Measurements from ENCODE around the gene SLC9A1.
A peak's percentile ranks its signal among the peaks of the same experiment; 100 is the strongest.

The SLC9A1 gene

GRCh38 chr1:27137544-27138075 lies 17.3 kb downstream of the SLC9A1 start:
- H3K27ac ChIP-seq (ENCODE audit: low read depth, low read length): no peak overlapping the region
- no peak overlapping the region for H3K23ac ChIP-seq (ENCODE audit: low read length)
- H2AK5ac ChIP-seq (ENCODE audit: low read length): no peak overlapping the region
- peaks cover 10% of the 10 kb centered on the region for H3K4me1 ChIP-seq (ENCODE audit: control insufficient read depth, low read depth, low read length)
- H2BK15ac ChIP-seq (replicated peaks; ENCODE audit: low read depth): no peak overlapping the region
- no peak overlapping the region for H3K4me3 ChIP-seq (ENCODE audit: low read length)
- no peak for DNase-seq
- H4K5ac ChIP-seq (ENCODE audit: low read length): no peak overlapping the region
- WGBS (ENCODE audit: extremely low coverage, insufficient coverage, low lambda C conversion rate): no CpG with 5 or more reads among the region's 11 CpGs
- peak overlapping the region; percentile 25 for H3K56ac ChIP-seq (ENCODE audit: low read length)
- no peak overlapping the region for H2BK5ac ChIP-seq (ENCODE audit: low read length)
- no peak overlapping the region for H3K4ac ChIP-seq (ENCODE audit: low read depth, low read length)
- H2BK120ac ChIP-seq (ENCODE audit: low read depth, low read length): no peak overlapping the region
- H3K27me3 ChIP-seq (ENCODE audit: insufficient read depth, low read length, poor library complexity): no peaks in the 10 kb centered on the region
- H3K4me2 ChIP-seq (ENCODE audit: low read length): no peak overlapping the region
- H3K79me2 ChIP-seq (ENCODE audit: control insufficient read depth, insufficient read depth, low read length): peaks cover 5% of the 10 kb centered on the region
- H3K36me3 ChIP-seq (ENCODE audit: control insufficient read depth, insufficient read depth, low read length): no peaks in the 10 kb centered on the region
- H3K79me1 ChIP-seq (ENCODE audit: low read length): peaks cover 24% of the 10 kb centered on the region
- H3K9ac ChIP-seq (ENCODE audit: low read length): peak overlapping the region; percentile 27
- no peak overlapping the region for H3K18ac ChIP-seq (ENCODE audit: low read length)
- H4K8ac ChIP-seq (ENCODE audit: low read depth, low read length): no peak overlapping the region

DNA sequence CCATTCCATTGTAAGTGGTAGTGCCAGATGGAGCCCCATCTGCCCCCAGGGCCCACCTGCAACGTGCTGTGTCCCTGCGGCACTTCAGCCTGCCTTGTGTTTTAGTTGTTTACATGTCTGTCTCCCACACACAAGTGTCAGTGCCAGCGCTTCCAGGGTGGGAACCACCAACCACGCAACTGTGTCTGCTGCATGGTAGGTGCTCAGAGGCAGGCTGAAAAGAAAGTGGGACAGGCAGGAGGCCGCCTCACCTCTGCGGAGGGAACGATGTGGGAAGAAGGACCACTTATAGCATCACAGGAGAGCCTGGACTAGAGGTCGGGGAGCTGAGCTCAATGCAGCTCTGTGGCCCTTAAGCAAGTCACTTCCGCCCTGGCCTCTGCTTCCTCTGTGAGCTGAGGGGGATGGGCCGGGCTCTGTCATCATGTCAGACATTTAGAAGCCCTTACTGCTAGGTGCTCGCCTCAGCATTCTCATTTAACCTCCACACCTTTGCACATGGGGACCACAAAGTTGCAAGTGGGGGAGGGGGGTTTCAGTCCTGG lies 17.9 kb downstream of the SLC9A1 start:
- WGBS (ENCODE audit: extremely low coverage, insufficient coverage, low lambda C conversion rate): no CpG with 5 or more reads among the region's 11 CpGs
- Histone ChIP-seq H4K8ac (ENCODE audit: low read depth, low read length) (no peak overlapping the region), H3K4ac (ENCODE audit: low read depth, low read length) (no peak overlapping the region), H3K79me1 (ENCODE audit: low read length) (peaks cover 24% of the 10 kb centered on the region), H3K4me2 (ENCODE audit: low read length) (no peak overlapping the region), H2BK15ac (replicated peaks; ENCODE audit: low read depth) (no peak overlapping the region), H3K23ac (ENCODE audit: low read length) (no peak overlapping the region), H3K27ac (ENCODE audit: low read depth, low read length) (no peak overlapping the region), H3K56ac (ENCODE audit: low read length) (peak overlapping the region; percentile 25), H3K79me2 (ENCODE audit: control insufficient read depth, insufficient read depth, low read length) (peaks cover 5% of the 10 kb centered on the region), H2BK5ac (ENCODE audit: low read length) (no peak overlapping the region), H4K5ac (ENCODE audit: low read length) (no peak overlapping the region), H3K9ac (ENCODE audit: low read length) (no peak overlapping the region), H3K27me3 (ENCODE audit: insufficient read depth, low read length, poor library complexity) (no peaks in the 10 kb centered on the region), H2BK120ac (ENCODE audit: low read depth, low read length) (no peak overlapping the region), H2AK5ac (ENCODE audit: low read length) (no peak overlapping the region), H3K4me1 (ENCODE audit: control insufficient read depth, low read depth, low read length) (peaks cover 10% of the 10 kb centered on the region), H3K36me3 (ENCODE audit: control insufficient read depth, insufficient read depth, low read length) (no peaks in the 10 kb centered on the region), H3K4me3 (ENCODE audit: low read length) (no peak overlapping the region), H3K18ac (ENCODE audit: low read length) (no peak overlapping the region)
- peak; percentile 57 for DNase-seq

DNA sequence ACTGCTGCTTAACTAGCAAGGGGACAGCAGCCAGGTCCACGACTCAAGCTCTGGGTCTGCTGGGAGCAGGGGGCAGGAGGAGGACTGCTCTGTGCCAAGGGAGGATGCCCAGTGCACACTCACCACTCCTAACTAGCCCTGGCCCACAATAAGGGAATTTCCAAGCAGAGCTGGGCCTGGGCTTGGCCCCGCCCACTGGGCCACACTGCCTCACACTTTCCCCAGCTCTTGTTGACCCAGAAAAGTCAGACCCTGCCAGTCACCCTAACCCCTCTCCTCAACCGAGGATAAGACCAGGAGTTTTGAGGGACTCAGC lies 18.7 kb downstream of the SLC9A1 start:
- no peaks in the 10 kb centered on the region for H3K36me3 ChIP-seq (ENCODE audit: control insufficient read depth, insufficient read depth, low read length)

DNA sequence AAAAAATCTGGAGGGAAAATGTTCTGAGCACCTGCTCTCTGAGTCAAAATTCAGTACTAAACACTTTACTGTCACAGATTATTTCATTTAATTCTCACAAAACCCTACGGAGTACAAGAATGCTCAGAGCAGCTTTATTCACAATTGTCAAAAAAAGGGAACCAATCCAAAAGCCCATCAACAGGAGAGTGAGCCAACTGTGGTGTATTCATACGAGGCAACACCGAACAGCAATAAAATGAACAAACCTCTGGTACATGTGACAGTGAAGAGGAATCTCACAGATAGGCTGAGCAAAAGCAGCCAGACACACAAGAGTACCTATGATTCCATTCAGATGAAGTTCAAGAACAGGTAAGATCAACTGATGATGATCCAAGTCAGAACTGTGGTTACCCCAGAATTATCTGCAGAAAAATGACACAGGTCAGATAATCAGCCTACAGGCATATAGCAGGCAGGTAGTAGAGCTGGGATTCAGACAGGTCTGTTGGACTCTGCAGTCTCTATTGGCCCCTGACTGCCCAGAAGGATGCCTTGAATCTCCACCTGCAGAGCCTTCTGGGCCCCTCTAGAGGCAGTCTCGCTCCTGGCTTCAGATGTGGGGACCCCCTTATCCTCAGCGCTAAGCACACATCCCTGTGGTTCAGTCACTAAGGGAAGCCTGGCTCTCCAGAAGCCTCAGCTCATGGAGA lies 19.2 kb downstream of the SLC9A1 start:
- Histone ChIP-seq H3K23ac (ENCODE audit: low read length) (no peak overlapping the region), H3K27ac (ENCODE audit: low read depth, low read length) (no peak overlapping the region), H3K4me1 (ENCODE audit: control insufficient read depth, low read depth, low read length) (peaks cover 8% of the 10 kb centered on the region), H3K9ac (ENCODE audit: low read length) (no peak overlapping the region), H3K79me2 (ENCODE audit: control insufficient read depth, insufficient read depth, low read length) (peaks cover 5% of the 10 kb centered on the region), H3K36me3 (ENCODE audit: control insufficient read depth, insufficient read depth, low read length) (no peaks in the 10 kb centered on the region), H3K27me3 (ENCODE audit: insufficient read depth, low read length, poor library complexity) (no peaks in the 10 kb centered on the region), H3K4ac (ENCODE audit: low read depth, low read length) (no peak overlapping the region), H4K8ac (ENCODE audit: low read depth, low read length) (no peak overlapping the region), H3K4me2 (ENCODE audit: low read length) (no peak overlapping the region), H3K79me1 (ENCODE audit: low read length) (peaks cover 17% of the 10 kb centered on the region), H3K56ac (ENCODE audit: low read length) (no peak overlapping the region), H2BK120ac (ENCODE audit: low read depth, low read length) (no peak overlapping the region), H4K5ac (ENCODE audit: low read length) (no peak overlapping the region), H3K4me3 (ENCODE audit: low read length) (no peak overlapping the region), H3K18ac (ENCODE audit: low read length) (no peak overlapping the region), H2BK15ac (replicated peaks; ENCODE audit: low read depth) (no peak overlapping the region), H2AK5ac (ENCODE audit: low read length) (no peak overlapping the region), H2BK5ac (ENCODE audit: low read length) (no peak overlapping the region)
- WGBS (ENCODE audit: extremely low coverage, insufficient coverage, low lambda C conversion rate): no CpG with 5 or more reads among the region's 5 CpGs
- DNase-seq: no peak

More for the DNA sequence above, 18.7 kb downstream of the SLC9A1 start:
- H3K9ac ChIP-seq (ENCODE audit: low read length): no peak overlapping the region
- H2BK5ac ChIP-seq (ENCODE audit: low read length): no peak overlapping the region
- no CpG with 5 or more reads among the region's 3 CpGs for WGBS (ENCODE audit: extremely low coverage, insufficient coverage, low lambda C conversion rate)
- no peak overlapping the region for H2BK15ac ChIP-seq (replicated peaks; ENCODE audit: low read depth)
- no peak overlapping the region for H3K18ac ChIP-seq (ENCODE audit: low read length)
- no peak overlapping the region for H2BK120ac ChIP-seq (ENCODE audit: low read depth, low read length)
- no peak overlapping the region for H2AK5ac ChIP-seq (ENCODE audit: low read length)
- peaks cover 19% of the 10 kb centered on the region for H3K79me1 ChIP-seq (ENCODE audit: low read length)
- no peak overlapping the region for H4K8ac ChIP-seq (ENCODE audit: low read depth, low read length)
- no peak overlapping the region for H3K4me3 ChIP-seq (ENCODE audit: low read length)
- peaks cover 8% of the 10 kb centered on the region for H3K4me1 ChIP-seq (ENCODE audit: control insufficient read depth, low read depth, low read length)
- no peak overlapping the region for H3K4me2 ChIP-seq (ENCODE audit: low read length)
- no peaks in the 10 kb centered on the region for H3K27me3 ChIP-seq (ENCODE audit: insufficient read depth, low read length, poor library complexity)
- H3K79me2 ChIP-seq (ENCODE audit: control insufficient read depth, insufficient read depth, low read length): peaks cover 5% of the 10 kb centered on the region
- H4K5ac ChIP-seq (ENCODE audit: low read length): no peak overlapping the region
- no peak overlapping the region for H3K23ac ChIP-seq (ENCODE audit: low read length)
- no peak overlapping the region for H3K27ac ChIP-seq (ENCODE audit: low read depth, low read length)
- no peak overlapping the region for H3K4ac ChIP-seq (ENCODE audit: low read depth, low read length)
- H3K56ac ChIP-seq (ENCODE audit: low read length): no peak overlapping the region
- DNase-seq: no peak

DNA sequence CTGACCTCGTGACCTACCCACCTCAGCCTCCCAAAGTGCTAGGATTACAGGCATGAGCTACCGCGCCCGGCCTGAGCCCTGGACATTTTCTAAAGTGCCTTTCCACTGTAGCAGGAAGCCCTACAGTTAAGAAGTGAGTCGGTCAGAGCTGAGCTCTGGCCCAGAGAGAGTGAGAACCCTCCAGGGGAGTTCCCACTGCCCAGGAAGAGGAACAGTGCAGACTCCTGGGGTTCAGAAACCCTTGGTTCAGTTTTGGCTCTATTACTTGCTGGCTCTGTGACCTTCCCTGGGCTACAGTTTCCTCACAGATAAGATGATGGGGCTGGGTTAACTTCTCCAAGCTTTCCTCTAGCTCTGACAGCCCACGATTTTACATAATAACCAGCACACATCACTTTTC lies 20.9 kb downstream of the SLC9A1 start:
- no peak for DNase-seq
- no peak overlapping the region for H3K27ac ChIP-seq (ENCODE audit: low read depth, low read length)
- H3K23ac ChIP-seq (ENCODE audit: low read length): no peak overlapping the region
- H3K79me1 ChIP-seq (ENCODE audit: low read length): peaks cover 11% of the 10 kb centered on the region
- H4K5ac ChIP-seq (ENCODE audit: low read length): no peak overlapping the region
- WGBS (ENCODE audit: extremely low coverage, insufficient coverage, low lambda C conversion rate): no CpG with 5 or more reads among the region's 6 CpGs
- H3K4ac ChIP-seq (ENCODE audit: low read depth, low read length): no peak overlapping the region
- H3K36me3 ChIP-seq (ENCODE audit: control insufficient read depth, insufficient read depth, low read length): no peaks in the 10 kb centered on the region
- H3K4me1 ChIP-seq (ENCODE audit: control insufficient read depth, low read depth, low read length): peaks cover 8% of the 10 kb centered on the region
- peaks cover 2% of the 10 kb centered on the region for H3K79me2 ChIP-seq (ENCODE audit: control insufficient read depth, insufficient read depth, low read length)
- H4K8ac ChIP-seq (ENCODE audit: low read depth, low read length): no peak overlapping the region
- H3K56ac ChIP-seq (ENCODE audit: low read length): no peak overlapping the region
- no peak overlapping the region for H3K9ac ChIP-seq (ENCODE audit: low read length)
- H3K4me3 ChIP-seq (ENCODE audit: low read length): no peak overlapping the region
- H3K18ac ChIP-seq (ENCODE audit: low read length): no peak overlapping the region
- H3K4me2 ChIP-seq (ENCODE audit: low read length): no peak overlapping the region
- no peak overlapping the region for H2BK120ac ChIP-seq (ENCODE audit: low read depth, low read length)
- no peaks in the 10 kb centered on the region for H3K27me3 ChIP-seq (ENCODE audit: insufficient read depth, low read length, poor library complexity)
- no peak overlapping the region for H2BK5ac ChIP-seq (ENCODE audit: low read length)
- H2BK15ac ChIP-seq (replicated peaks; ENCODE audit: low read depth): no peak overlapping the region
- H2AK5ac ChIP-seq (ENCODE audit: low read length): no peak overlapping the region
